HCT116 (cell line): ENCODE measurements around the gene CEP112. TPM values are rescaled to one million over a fixed set of nuclear protein-coding genes. Genes with fewer than 3 reads are reported as not detected.

ENCODE experiments used
- ATAC-seq: fragments of 200-7000 bp; cut with Tn5 transposase; 2 replicates; pipeline ENCODE4 v1.9.1; 2020; ENCODE audit warnings: mild to moderate bottlenecking, moderate library complexity
- BruUV-seq: library from RNA; stranded (reverse); fragments of 400-500 nt; replicated peaks from 2 replicates; lab custom pipeline; 2021; lab: Mats Ljungman, UMichigan
- CTCF ChIA-PET: fragments of 300-600 bp; sonication (Branson Sonifier 250); formaldehyde crosslinking; loops from one replicate; lab custom pipeline; 2021; ENCODE audit warnings: antibody characterized with exemption; lab: Charles Lee
- POLR2A ChIA-PET: fragments of 300-600, 350-600 bp; sonication (Branson Sonifier 250); formaldehyde crosslinking; loops from one replicate; lab custom pipeline; 2021; ENCODE audit warnings: antibody characterized with exemption; lab: Charles Lee
- RAD21 ChIA-PET, 2 experiments: fragments of 300-600 bp; sonication (Branson Sonifier 250); formaldehyde crosslinking; loops; one replicate each; lab custom pipeline; 2023; ENCODE audit warnings: low total read pairs in 2 of 2; ENCODE audit not compliant: uncharacterized antibody in 2 of 2, unreplicated experiment in 2 of 2, low non-redundant PET in 1 of 2; lab: Charles Lee
- DNase-seq: peaks from one replicate; pipeline ENCODE4 v3.0.0-alpha.2; 2010; ENCODE audit warnings: low read depth, low spot score
- H2AFZ ChIP-seq: fragments of 200-600 bp; shearing (Covaris generic), sonication (generic); 2 replicates; pipeline ENCODE4 v1.6.1; 2017; ENCODE audit warnings: low read depth, mixed run types, mixed read lengths, antibody characterized with exemption, low read length; ENCODE audit not compliant: poor library complexity, severe bottlenecking
- H3K27ac ChIP-seq: 2 replicates; pipeline ENCODE4 v1.5.1; 2012; ENCODE audit warnings: low read depth, low read length
- H3K27me3 ChIP-seq: fragments of 200-600 bp; sonication (generic); 2 replicates; pipeline ENCODE4 v1.6.1; 2016; ENCODE audit warnings: mixed run types, low read length, mixed read lengths; ENCODE audit not compliant: insufficient read depth
- H3K36me3 ChIP-seq, 2 experiments: fragments of 200-500 bp in 1 of 2; fragments of 200-600 bp in 1 of 2; sonication (Bioruptor generic) in 1 of 2; sonication (generic) in 1 of 2; 2 replicates each; pipeline versions ENCODE4 v1.5.1 to v1.6.1; 2014 to 2016; ENCODE audit warnings: low read length in 2 of 2, inconsistent platforms in 1 of 2, mixed read lengths in 1 of 2, mixed run types in 1 of 2; ENCODE audit not compliant: insufficient read depth in 2 of 2, control insufficient read depth in 1 of 2
- H3K4me1 ChIP-seq, 2 experiments: fragments of 200-600 bp in 1 of 2; sonication (generic) in 1 of 2; 2 replicates each; pipeline versions ENCODE4 v1.5.1 to v1.6.1; 2012 to 2017; ENCODE audit warnings: low read length in 2 of 2, inconsistent platforms in 1 of 2, mild to moderate bottlenecking in 1 of 2, mixed read lengths in 1 of 2, mixed run types in 1 of 2, moderate library complexity in 1 of 2; ENCODE audit not compliant: insufficient read depth in 2 of 2, control insufficient read depth in 1 of 2
- H3K4me2 ChIP-seq: fragments of 200-600 bp; sonication (generic); 2 replicates; pipeline ENCODE4 v1.6.1; 2017; ENCODE audit warnings: mixed run types, low read length, mixed read lengths
- H3K4me3 ChIP-seq, 2 experiments: fragments of 200-600 bp in 1 of 2; sonication (generic) in 1 of 2; replicated peaks in 1 of 2; 2 replicates each; pipeline ENCODE4 v1.5.1; 2011 to 2016; ENCODE audit warnings: low read length in 2 of 2, control low read depth in 1 of 2, low read depth in 1 of 2, mild to moderate bottlenecking in 1 of 2, mixed read lengths in 1 of 2, mixed run types in 1 of 2
- H3K79me2 ChIP-seq: fragments of 200-600 bp; sonication (generic); 2 replicates; pipeline ENCODE4 v1.6.1; 2017; ENCODE audit warnings: mild to moderate bottlenecking, mixed run types, low read length, moderate library complexity, mixed read lengths; ENCODE audit not compliant: insufficient read depth
- H3K9ac ChIP-seq: fragments of 200-600 bp; sonication (generic); 2 replicates; pipeline ENCODE4 v1.6.1; 2016; ENCODE audit warnings: low read length, mixed read lengths
- H3K9me2 ChIP-seq: fragments of 200-600 bp; sonication (generic), shearing (Covaris generic); 2 replicates; pipeline ENCODE4 v1.6.1; 2017; ENCODE audit warnings: mixed run types, mild to moderate bottlenecking, moderate library complexity; ENCODE audit not compliant: insufficient read depth
- H3K9me3 ChIP-seq, 2 experiments: fragments of 200-500 bp in 1 of 2; fragments of 200-600 bp in 1 of 2; sonication (Bioruptor generic) in 1 of 2; sonication (generic) in 1 of 2; 2 replicates each; pipeline ENCODE4 v1.6.1; 2014 to 2017; ENCODE audit warnings: low read length in 2 of 2, mixed read lengths in 2 of 2, inconsistent platforms in 1 of 2, low read depth in 1 of 2, mild to moderate bottlenecking in 1 of 2, mixed run types in 1 of 2, moderate library complexity in 1 of 2; ENCODE audit not compliant: control insufficient read depth in 1 of 2, insufficient read depth in 1 of 2
- H4K20me1 ChIP-seq: fragments of 200-600 bp; sonication (generic), shearing (Covaris generic); 2 replicates; pipeline ENCODE4 v1.6.1; 2017; ENCODE audit warnings: mixed run types, mild to moderate bottlenecking, moderate library complexity; ENCODE audit not compliant: insufficient read depth
- POLR2AphosphoS5 ChIP-seq: IDR thresholded peaks from 2 replicates; pipeline ENCODE4 v1.6.1; 2011; ENCODE audit warnings: mild to moderate bottlenecking, low read depth, low read length, moderate library complexity
- SP1 ChIP-seq: IDR thresholded peaks from 2 replicates; pipeline ENCODE4 v1.6.1; 2012; ENCODE audit warnings: low read depth
- SRF ChIP-seq: IDR thresholded peaks from 2 replicates; pipeline ENCODE4 v1.6.1; 2012; ENCODE audit warnings: low read depth
- TCF7L2 ChIP-seq: IDR thresholded peaks from 2 replicates; pipeline ENCODE4 v1.7.0; 2011; ENCODE audit warnings: borderline replicate concordance, inconsistent platforms; ENCODE audit not compliant: insufficient read depth, insufficient read length; ENCODE audit errors: extremely low read depth
- ZNF274 ChIP-seq: fragments of 200-500 bp; sonication (Bioruptor generic); IDR thresholded peaks from 2 replicates; pipeline ENCODE4 v1.6.1; 2014; ENCODE audit warnings: mild to moderate bottlenecking, low read depth, low read length, inconsistent platforms
- intact Hi-C: fragments of 100-400 bp; cut with micrococcal nuclease; formaldehyde crosslinking; loops from 2 replicates; pipeline ENCODE4 v1.10.0; 2022
- total RNA-seq: library from RNA; stranded (reverse); gene quantifications from one replicate; pipeline ENCODE4 v1.2.1, GENCODE V29; 2021; ENCODE audit not compliant: unreplicated experiment
- TF ChIP-seq, protein P1 (sequence below): IDR thresholded peaks from 2 replicates; pipeline ENCODE4 v1.6.1; 2012
- TF ChIP-seq, protein P2 (sequence below): IDR thresholded peaks from 2 replicates; pipeline ENCODE4 v1.6.1; 2011; ENCODE audit warnings: mild to moderate bottlenecking, low read length, moderate library complexity; ENCODE audit not compliant: insufficient replicate concordance; ENCODE audit errors: extremely low read depth

The CEP112 gene
- total RNA-seq, 1 experiment from 2014 or later: 10.9 TPM

DNA sequence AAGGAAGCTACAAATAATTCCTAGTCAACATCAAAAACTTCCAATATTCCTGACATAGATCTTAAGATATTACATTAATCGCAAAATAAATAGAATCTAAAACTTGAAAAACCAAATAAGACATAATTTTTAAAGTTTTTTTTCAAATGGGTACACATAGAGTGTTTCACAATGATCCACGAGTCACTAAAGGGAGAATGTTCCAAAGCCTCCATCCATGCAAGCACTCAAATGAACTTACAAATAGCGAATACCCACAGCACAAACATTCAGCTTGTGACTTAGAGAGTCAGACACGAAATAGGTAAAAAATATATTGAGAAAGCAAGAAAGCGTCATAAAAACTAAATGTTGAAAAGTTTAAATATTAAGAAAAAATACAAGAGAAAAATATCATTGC, 65.7 kb downstream of the CEP112 start:
- Histone ChIP-seq H3K27me3 (no peaks in the 10 kb centered on the region), H3K27ac (no peak overlapping the region), H3K4me3 (no peak overlapping the region), H3K9me3 (no peaks in the 10 kb centered on the region), H2AFZ (no peak overlapping the region), H3K4me2 (no peak overlapping the region), H3K9me2 (0 out of 2 replicates have a peak, but pooled peaks cover 7% of the 10 kb centered on the region), H3K36me3 (no peaks in the 10 kb centered on the region), H3K4me1 (peaks cover 11 to 16% of the 10 kb centered on the region in 2 experiments; a peak in 3 of 4 replicates), H4K20me1 (no peaks in the 10 kb centered on the region), H3K9ac (no peak overlapping the region), H3K79me2 (no peaks in the 10 kb centered on the region)
- no peak for ATAC-seq
- ChIA-PET RAD21 (no interaction called here), POLR2A (interaction anchor here (1.8 kb wide), 1 partner anchor 11 kb away, joined by 4 read pairs; no protein-coding TSS in a partner anchor), CTCF (no interaction called here)
- no TSS peak for BruUV-seq
- DNase-seq: no peak
- intact Hi-C loops: no loop called here
- TF ChIP-seq TCF7L2 (no peak), SP1 (no peak), SRF (no peak), POLR2AphosphoS5 (no peak)
- TF ChIP-seq, all 23 proteins: peak for 0

DNA sequence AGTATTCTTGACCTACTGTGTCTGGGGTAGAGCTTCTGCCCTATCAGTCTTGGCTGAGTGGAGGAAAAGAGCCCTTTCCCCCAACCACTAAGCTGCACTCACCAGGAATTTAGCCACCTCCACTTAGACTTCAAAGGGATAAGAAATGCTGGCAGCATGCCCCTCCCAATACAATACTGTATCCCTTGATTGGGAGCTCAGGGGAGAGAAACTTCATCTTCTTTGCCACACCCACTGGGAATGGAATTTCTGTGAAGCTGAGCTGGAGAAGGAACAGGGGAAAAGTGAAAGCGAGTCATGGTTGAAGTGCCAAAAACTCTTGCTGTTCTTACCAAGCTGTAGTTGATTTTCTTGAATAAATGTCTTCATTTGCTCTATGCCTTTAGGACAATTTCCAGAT, 68.8 kb downstream of the CEP112 start:
- H3K4me1 ChIP-seq: peaks cover 11 to 16% of the 10 kb centered on the region in 2 experiments; a peak in 3 of 4 replicates
- RAD21 ChIA-PET: no interaction called here
- no peaks in the 10 kb centered on the region for H4K20me1 ChIP-seq
- H2AFZ ChIP-seq: no peak overlapping the region
- no peaks in the 10 kb centered on the region for H3K9me3 ChIP-seq
- DNase-seq: peak; percentile 15
- TF ChIP-seq TCF7L2 (peak; percentile 61), ZNF274 (no peak)
- TF ChIP-seq, protein P1, sequence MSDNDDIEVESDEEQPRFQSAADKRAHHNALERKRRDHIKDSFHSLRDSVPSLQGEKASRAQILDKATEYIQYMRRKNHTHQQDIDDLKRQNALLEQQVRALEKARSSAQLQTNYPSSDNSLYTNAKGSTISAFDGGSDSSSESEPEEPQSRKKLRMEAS: no peak
- TF ChIP-seq, protein P2, sequence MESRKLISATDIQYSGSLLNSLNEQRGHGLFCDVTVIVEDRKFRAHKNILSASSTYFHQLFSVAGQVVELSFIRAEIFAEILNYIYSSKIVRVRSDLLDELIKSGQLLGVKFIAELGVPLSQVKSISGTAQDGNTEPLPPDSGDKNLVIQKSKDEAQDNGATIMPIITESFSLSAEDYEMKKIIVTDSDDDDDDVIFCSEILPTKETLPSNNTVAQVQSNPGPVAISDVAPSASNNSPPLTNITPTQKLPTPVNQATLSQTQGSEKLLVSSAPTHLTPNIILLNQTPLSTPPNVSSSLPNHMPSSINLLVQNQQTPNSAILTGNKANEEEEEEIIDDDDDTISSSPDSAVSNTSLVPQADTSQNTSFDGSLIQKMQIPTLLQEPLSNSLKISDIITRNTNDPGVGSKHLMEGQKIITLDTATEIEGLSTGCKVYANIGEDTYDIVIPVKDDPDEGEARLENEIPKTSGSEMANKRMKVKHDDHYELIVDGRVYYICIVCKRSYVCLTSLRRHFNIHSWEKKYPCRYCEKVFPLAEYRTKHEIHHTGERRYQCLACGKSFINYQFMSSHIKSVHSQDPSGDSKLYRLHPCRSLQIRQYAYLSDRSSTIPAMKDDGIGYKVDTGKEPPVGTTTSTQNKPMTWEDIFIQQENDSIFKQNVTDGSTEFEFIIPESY: no peak
- no peaks in the 10 kb centered on the region for H3K36me3 ChIP-seq
- POLR2A ChIA-PET: no interaction called here
- H3K27ac ChIP-seq: no peak overlapping the region
- no peak overlapping the region for H3K4me3 ChIP-seq
- H3K9me2 ChIP-seq: 0 out of 2 replicates have a peak, but pooled peaks cover 7% of the 10 kb centered on the region
- BruUV-seq: no TSS peak
- CTCF ChIA-PET: interaction anchor here (0.7 to 1.6 kb wide), 2 partner anchors 43 to 83 kb away, joined by 3 read pairs; no protein-coding TSS in a partner anchor
- intact Hi-C loops: no loop called here
- peak; percentile 85 for ATAC-seq
- no peak overlapping the region for H3K9ac ChIP-seq
- peak overlapping the region; percentile 47 for H3K4me2 ChIP-seq
- no peaks in the 10 kb centered on the region for H3K79me2 ChIP-seq
- H3K27me3 ChIP-seq: no peaks in the 10 kb centered on the region
